HepG2 (cell line): Measurements from ENCODE around the gene WNT4. TPM values are rescaled to one million over a fixed set of nuclear protein-coding genes. Genes with fewer than 3 reads are reported as not detected.

ENCODE experiments used
- ATAC-seq: fragments of 200-7000 bp; cut with Tn5 transposase; 3 replicates; pipeline ENCODE4 v1.9.1; 2020; ENCODE audit warnings: mild to moderate bottlenecking, moderate library complexity
- BruUV-seq: library from RNA; stranded (reverse); fragments of 400-500 nt; replicated peaks from 2 replicates; lab custom pipeline; 2021; lab: Mats Ljungman, UMichigan
- CTCF ChIA-PET: fragments of 300-600 bp; formaldehyde crosslinking; extraction: SDS; loops from one replicate; lab custom pipeline; 2021; ENCODE audit warnings: low total read pairs, inconsistent platforms, low intra/inter-chr PET ratio; lab: Yijun Ruan, JAX
- POLR2A ChIA-PET: fragments of 350-600 bp; sonication (Branson Sonifier 250); formaldehyde crosslinking; loops from one replicate; lab custom pipeline; 2020; ENCODE audit warnings: antibody characterized with exemption, inconsistent platforms; lab: Yijun Ruan, JAX
- DNase-seq: peaks from one replicate; pipeline ENCODE4 v3.0.0-alpha.2; 2015; ENCODE audit warnings: low spot score
- FAIRE-seq: peaks from 3 replicates; lab custom pipeline; 2011; peaks lifted over from hg19 to GRCh38; lab: Jason Lieb, UNC
- H2AFZ ChIP-seq: one replicate; pipeline ENCODE4 v1.6.1; 2011; ENCODE audit warnings: low read length, inconsistent platforms
- H3K27ac ChIP-seq: fragments of 300-600 bp; 3 replicates; pipeline ENCODE4 v1.8.0; 2011; ENCODE audit warnings: mixed run types, mild to moderate bottlenecking, mixed read lengths, low read length, inconsistent platforms; ENCODE audit not compliant: insufficient read depth; ENCODE audit errors: extremely low read length
- H3K27me3 ChIP-seq, 2 experiments: fragments of 200-600 bp in 1 of 2; 2 replicates in 1 of 2; 3 replicates in 1 of 2; pipeline versions ENCODE4 v1.6.0 to v1.8.0; 2011; ENCODE audit warnings: low read length in 2 of 2, mild to moderate bottlenecking in 2 of 2, moderate library complexity in 2 of 2, inconsistent platforms in 1 of 2; ENCODE audit not compliant: insufficient read depth in 2 of 2, control insufficient read depth in 1 of 2
- H3K36me3 ChIP-seq, 2 experiments: fragments of 200-600 bp in 1 of 2; replicated peaks in 1 of 2; 2 replicates in 1 of 2; 3 replicates in 1 of 2; pipeline versions ENCODE4 v1.5.1 to v1.8.0; 2011; ENCODE audit warnings: low read length in 2 of 2, inconsistent platforms in 1 of 2; ENCODE audit not compliant: insufficient read depth in 2 of 2, control insufficient read depth in 1 of 2
- H3K4me1 ChIP-seq: 2 replicates; pipeline ENCODE4 v1.5.1; 2012; ENCODE audit warnings: low read length, inconsistent platforms; ENCODE audit not compliant: insufficient read depth
- H3K4me2 ChIP-seq: 2 replicates; pipeline ENCODE4 v1.6.0; 2011; ENCODE audit warnings: low read depth, low read length, inconsistent platforms
- H3K4me3 ChIP-seq, 3 experiments: fragments of 200-600 bp in 1 of 3; sonication (generic), shearing (Covaris generic) in 1 of 3; replicated peaks in 1 of 3; 2 replicates each; pipeline ENCODE4 v1.5.1; 2011 to 2016; ENCODE audit warnings: low read length in 3 of 3, inconsistent platforms in 2 of 3, low read depth in 2 of 3, mild to moderate bottlenecking in 2 of 3, control low read depth in 1 of 3, mixed read lengths in 1 of 3; ENCODE audit not compliant: insufficient read depth in 1 of 3
- H3K79me2 ChIP-seq: one replicate; pipeline ENCODE4 v1.6.1; 2011; ENCODE audit warnings: low read length, inconsistent platforms; ENCODE audit not compliant: insufficient read depth
- H3K9ac ChIP-seq: 2 replicates; pipeline ENCODE4 v1.6.0; 2011; ENCODE audit warnings: mild to moderate bottlenecking, low read depth, low read length, inconsistent platforms; ENCODE audit not compliant: insufficient read depth
- H3K9me3 ChIP-seq: 2 replicates; pipeline ENCODE4 v1.5.1; 2012; ENCODE audit warnings: mild to moderate bottlenecking, low read length
- H4K20me1 ChIP-seq: 2 replicates; pipeline ENCODE4 v1.6.0; 2011; ENCODE audit warnings: inconsistent platforms, mild to moderate bottlenecking, low read length, moderate library complexity; ENCODE audit not compliant: insufficient read depth
- NR3C1 ChIP-seq: sonication (generic); formaldehyde crosslinking; IDR thresholded peaks from 2 replicates; pipeline ENCODE4 v1.4.0; 2020; ENCODE audit warnings: missing genetic modification reagents
- ZNF263 ChIP-seq: sonication (generic); formaldehyde crosslinking; IDR thresholded peaks from 2 replicates; pipeline ENCODE4 v1.4.0; 2020; ENCODE audit warnings: missing genetic modification reagents
- ZNF629 ChIP-seq: sonication (generic); formaldehyde crosslinking; conservative IDR thresholded peaks from 2 replicates; pipeline ENCODE4 v1.5.0; 2020; ENCODE audit warnings: missing genetic modification reagents
- WGBS: methylation state at CpG from one replicate; pipeline ENCODE4 v1.1.6; 2017; ENCODE audit warnings: low lambda C conversion rate; 5-methylcytosine and 5-hydroxymethylcytosine counted together
- in situ Hi-C: cut with HindIII; loops from 2 replicates; pipeline ENCODE4 v1.10.0; 2017; ENCODE audit warnings: low pct_unique_long_range_greater_than_20kb; ENCODE audit not compliant: extremely low pct_ligation_motif_present
- intact Hi-C: fragments of 100-400 bp; cut with micrococcal nuclease; formaldehyde crosslinking; loops from one replicate; pipeline ENCODE4 v1.10.0; 2022; ENCODE audit not compliant: unreplicated experiment
- polyA plus RNA-seq, 8 experiments: library from polyadenylated mRNA; depleted of rRNA in 3 of 8; stranded (reverse) in 7 of 8; unstranded in 1 of 8; fragments of >200 nt; fragmentation: Illumina TruSeq in 4 of 8; extraction: Trizol in 4 of 8; gene quantifications; 2 replicates each; pipeline versions ENCODE4 v1.2.1 to v1.2.3, GENCODE V29; 2011 to 2016; ENCODE audit warnings: low read depth in 4 of 8, missing spikeins in 1 of 8, mixed read lengths in 1 of 8; ENCODE audit not compliant: insufficient read depth in 1 of 8
- total RNA-seq, 5 experiments: library from RNA; depleted of rRNA; stranded (reverse); fragments of >200 nt; fragmentation: Illumina TruSeq; extraction: Trizol; gene quantifications; 2 replicates each; pipeline ENCODE4 v1.2.3, GENCODE V29; 2016; ENCODE audit warnings: low read depth in 1 of 5
- TF ChIP-seq, protein P1 (sequence below): sonication (generic); formaldehyde crosslinking; conservative IDR thresholded peaks from 2 replicates; pipeline ENCODE4 v1.8.0; 2022; ENCODE audit warnings: low read depth, missing genetic modification reagents

Gene WNT4
- total and polyA plus RNA-seq, 2 of the 13 experiments (the other 11 are each of a cell fraction or from before 2014, with no cell fraction given): not detected

GRCh38 chr1:22139066-22139594, 3.8 kb downstream of the WNT4 start:
- H3K9ac ChIP-seq: no peak overlapping the region
- H3K9me3 ChIP-seq: no peaks in the 10 kb centered on the region
- FAIRE-seq (no peak), ATAC-seq (no peak), DNase-seq (no peak)
- no peak overlapping the region for H3K4me3 ChIP-seq
- H3K79me2 ChIP-seq: no peaks in the 10 kb centered on the region
- peaks cover 40% of the 10 kb centered on the region; the same call in 1 of the 2 replicates for H4K20me1 ChIP-seq
- no peak overlapping the region for H2AFZ ChIP-seq
- in situ Hi-C loops (loop anchor here (10.0 kb wide), 1 partner anchor 506 kb away; the partner anchor contains the start of gene C1QC), intact Hi-C loops (loop anchor here (10.0 kb wide), 1 partner anchor 136 kb away; no protein-coding TSS in a partner anchor)
- CTCF ChIA-PET: no interaction called here
- BruUV-seq: no TSS peak
- peaks cover 39 to 90% of the 10 kb centered on the region in 2 experiments for H3K27me3 ChIP-seq
- 22% methylated on average over 9 of the region's 15 CpGs for WGBS
- no peak overlapping the region for H3K4me2 ChIP-seq
- H3K27ac ChIP-seq: no peak overlapping the region
- POLR2A ChIA-PET: no interaction called here
- TF ChIP-seq, protein P1, sequence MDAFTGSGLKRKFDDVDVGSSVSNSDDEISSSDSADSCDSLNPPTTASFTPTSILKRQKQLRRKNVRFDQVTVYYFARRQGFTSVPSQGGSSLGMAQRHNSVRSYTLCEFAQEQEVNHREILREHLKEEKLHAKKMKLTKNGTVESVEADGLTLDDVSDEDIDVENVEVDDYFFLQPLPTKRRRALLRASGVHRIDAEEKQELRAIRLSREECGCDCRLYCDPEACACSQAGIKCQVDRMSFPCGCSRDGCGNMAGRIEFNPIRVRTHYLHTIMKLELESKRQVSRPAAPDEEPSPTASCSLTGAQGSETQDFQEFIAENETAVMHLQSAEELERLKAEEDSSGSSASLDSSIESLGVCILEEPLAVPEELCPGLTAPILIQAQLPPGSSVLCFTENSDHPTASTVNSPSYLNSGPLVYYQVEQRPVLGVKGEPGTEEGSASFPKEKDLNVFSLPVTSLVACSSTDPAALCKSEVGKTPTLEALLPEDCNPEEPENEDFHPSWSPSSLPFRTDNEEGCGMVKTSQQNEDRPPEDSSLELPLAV (CRISPR knock-in tag): no peak
- TF ChIP-seq ZNF629 (CRISPR knock-in tag): peak; percentile 57
- H3K36me3 ChIP-seq: no peaks in the 10 kb centered on the region
- H3K4me1 ChIP-seq: no peaks in the 10 kb centered on the region

GRCh38 chr1:22137004-22137720, 5.7 kb downstream of the WNT4 start:
- ATAC-seq (no peak), DNase-seq (no peak)
- Histone ChIP-seq H2AFZ (no peak overlapping the region), H3K4me1 (no peaks in the 10 kb centered on the region), H3K27me3 (peaks cover 37 to 88% of the 10 kb centered on the region in 2 experiments), H3K4me2 (no peak overlapping the region), H4K20me1 (peaks cover 34% of the 10 kb centered on the region; the same call in 1 of the 2 replicates), H3K9me3 (no peaks in the 10 kb centered on the region), H3K4me3 (no peak overlapping the region), H3K27ac (no peak overlapping the region), H3K79me2 (no peaks in the 10 kb centered on the region), H3K36me3 (no peaks in the 10 kb centered on the region), H3K9ac (no peak overlapping the region)
- no TSS peak for BruUV-seq
- in situ Hi-C loops: loop anchor here (10.0 kb wide), 1 partner anchor 508 kb away; the partner anchor contains the start of gene C1QC
- ChIA-PET CTCF (no interaction called here), POLR2A (no interaction called here)
- WGBS: 6% methylated on average over 11 of the region's 16 CpGs
- intact Hi-C loops: loop anchor here (10.0 kb wide), 1 partner anchor 138 kb away; no protein-coding TSS in a partner anchor
- TF ChIP-seq ZNF263 (CRISPR knock-in tag): peak; percentile 16; the same call in 1 of the 2 replicates
- no peak for TF ChIP-seq NR3C1 (CRISPR knock-in tag)
- TF ChIP-seq, all 625 proteins: peak for 1
- FAIRE-seq: no peak
